SIG-M5 (cell line): Measurements from ENCODE around the gene GADL1.

ENCODE experiments used
- DNase-seq: peaks from one replicate; lab custom pipeline; 2025; lab: John Stamatoyannopoulos, UW

Gene GADL1

DNA sequence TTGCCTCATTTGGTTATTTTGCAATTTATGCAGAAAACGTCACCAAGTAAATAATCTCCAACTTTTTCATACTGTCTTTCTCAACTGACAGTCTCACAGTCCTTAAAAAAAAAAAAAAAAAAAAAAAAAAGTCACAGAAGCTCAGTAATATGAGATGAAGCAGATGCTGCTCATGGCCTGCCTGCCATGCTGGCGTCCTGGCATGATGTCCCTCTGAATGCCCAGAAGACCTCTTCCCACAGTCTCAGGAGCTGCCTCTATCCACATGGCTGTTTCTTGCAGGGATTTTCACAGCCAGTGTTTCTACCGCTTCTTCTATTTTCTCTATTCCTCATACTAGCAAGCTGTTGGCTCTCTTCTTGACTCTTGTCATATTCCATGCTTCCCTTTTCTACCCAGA is 200.3 kb downstream of the GADL1 start:
- DNase-seq: no peak

- DNase-seq: peak; percentile 36
Measured at GRCh38 chr3:30693470-30694120, 200.9 kb downstream of the GADL1 start.

DNA sequence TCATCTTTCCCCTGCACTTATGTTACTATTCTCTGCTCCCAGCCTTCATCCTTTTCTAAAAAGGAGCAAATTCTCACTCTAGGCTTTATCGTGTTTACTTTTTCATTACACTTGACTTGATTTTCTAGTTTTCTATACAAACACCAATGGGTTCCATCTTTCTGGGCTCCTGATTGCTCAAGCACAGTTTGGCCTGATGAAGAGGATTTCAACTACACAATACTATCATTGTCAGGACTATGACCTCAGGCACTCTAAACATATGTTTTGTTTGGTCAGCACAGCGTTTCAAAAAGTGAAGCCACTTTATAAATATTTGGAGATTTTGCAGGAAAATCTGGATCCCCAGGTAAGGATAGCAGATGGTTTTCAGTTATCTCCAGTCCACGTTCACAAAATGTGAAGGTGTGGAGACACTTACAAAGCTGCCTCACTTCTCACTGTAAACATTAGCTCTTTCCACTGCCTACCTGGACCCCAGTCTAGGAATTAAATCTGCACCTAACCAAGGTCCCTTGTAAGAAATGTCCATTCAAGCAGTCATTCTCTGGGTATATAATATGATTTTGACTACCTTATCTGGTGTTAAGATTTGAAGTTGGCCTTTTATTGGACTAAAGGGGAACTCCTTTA is 201.8 kb downstream of the GADL1 start:
- no peak for DNase-seq

DNA sequence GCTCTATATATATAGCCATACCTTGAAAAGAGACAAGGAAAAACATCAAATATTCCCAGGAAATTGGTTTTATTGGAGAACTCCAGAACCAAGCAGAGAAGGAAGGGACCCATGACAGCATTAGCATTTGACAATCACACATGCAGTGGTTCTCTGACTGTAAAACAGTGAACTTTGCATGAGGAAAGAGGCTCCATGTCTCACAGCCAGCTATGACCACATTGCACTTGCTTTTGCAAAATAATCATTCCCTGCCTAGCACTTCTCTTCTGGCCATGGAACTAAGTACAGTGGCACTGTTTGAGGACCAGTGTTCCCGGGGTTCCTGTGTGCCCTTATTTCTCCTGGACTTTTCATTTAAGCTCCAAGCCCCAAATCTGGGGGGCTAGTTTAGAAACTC is 202.5 kb downstream of the GADL1 start:
- no peak for DNase-seq

- DNase-seq: no peak
Measured at GRCh38 chr3:30691249-30691880, 203.1 kb downstream of the GADL1 start.

DNA sequence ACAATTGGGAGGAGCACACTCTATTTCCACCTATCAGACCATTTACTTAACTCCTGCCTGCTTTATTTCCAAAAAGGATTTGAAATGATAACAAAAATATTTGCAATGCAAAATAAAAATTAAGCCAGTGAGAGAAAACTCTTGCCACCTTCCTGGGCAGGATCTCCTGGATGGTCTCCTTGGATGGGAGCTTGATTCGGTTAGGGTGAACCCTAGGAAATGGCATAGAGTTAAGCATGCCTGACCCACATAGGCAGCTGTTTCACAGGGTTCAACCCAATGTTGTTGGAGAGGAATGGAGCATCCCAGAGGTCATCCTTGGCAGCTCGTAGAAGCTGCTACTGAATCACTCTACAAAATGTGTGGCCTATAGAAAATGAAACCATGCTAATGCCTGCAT is 204.3 kb downstream of the GADL1 start:
- DNase-seq: no peak

DNA sequence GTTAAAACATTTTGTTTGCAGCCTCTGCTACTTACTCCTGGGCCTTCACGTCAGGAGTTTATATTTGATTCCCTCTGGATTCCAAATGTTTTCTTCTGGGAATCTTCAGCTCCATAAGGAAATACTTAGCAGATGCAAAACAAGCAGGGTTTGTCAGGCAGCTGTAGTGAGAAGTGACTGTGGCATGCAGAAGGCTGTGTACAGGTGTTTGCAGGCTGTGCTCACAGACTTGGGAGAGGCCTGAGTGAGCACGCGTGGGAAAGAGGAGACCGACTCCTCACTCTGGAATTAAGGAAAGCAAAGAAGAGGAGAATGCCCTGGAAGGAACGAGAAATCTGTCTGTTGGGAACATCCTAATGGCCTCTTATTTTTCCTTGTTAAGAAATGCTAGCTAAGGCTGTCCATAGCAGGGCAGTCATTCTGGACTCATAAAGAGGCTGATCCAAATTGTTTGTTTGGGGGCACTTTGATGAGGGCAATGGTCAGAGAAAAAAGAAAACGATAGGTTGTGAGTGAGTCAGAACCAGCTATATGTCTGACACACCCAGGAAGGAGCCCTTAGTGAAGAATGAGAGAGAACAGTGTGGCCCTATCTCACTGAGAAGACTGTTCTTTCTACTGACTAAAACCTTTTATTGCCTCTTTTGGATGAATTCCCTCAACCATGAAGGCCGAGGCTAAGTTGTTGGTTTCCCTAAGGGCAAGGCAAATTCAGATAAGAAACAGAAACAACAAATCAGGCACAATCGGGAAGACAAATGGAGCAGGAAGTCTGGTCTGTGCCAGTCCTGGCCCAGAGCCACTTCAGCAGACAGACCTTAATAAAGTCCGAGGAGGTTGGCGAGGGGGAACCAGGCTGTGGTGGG is 205.5 kb downstream of the GADL1 start:
- DNase-seq: no peak

DNA sequence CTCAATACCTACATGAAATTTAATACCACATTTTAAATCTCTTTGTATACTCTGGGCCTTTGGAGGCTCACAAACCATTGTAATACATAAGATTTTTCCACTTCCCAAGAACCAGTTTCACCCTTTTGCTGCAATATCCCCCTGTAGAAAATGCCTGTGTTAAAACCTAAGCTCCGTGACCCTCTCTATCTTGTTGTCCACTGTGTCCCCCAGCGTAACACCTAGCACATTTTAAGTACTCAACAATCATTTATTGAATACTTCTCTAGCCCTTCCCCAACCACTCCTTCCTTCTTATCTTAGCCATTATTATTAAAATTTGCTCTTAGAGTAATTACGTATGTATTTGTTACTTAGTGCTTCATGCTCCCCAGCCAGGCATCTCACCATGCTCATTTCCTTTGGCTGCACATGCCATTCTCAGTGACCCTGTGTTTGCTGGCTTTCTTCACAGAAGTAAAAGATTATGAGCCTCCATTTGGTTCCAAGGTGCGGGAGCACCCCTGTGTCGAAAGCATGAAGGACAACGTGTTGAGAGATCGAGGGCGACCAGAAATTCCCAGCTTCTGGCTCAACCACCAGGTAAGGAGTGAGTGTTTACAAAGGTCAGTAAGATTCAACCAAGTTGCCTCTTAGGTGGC is 206.4 kb downstream of the GADL1 start:
- DNase-seq: no peak

DNA sequence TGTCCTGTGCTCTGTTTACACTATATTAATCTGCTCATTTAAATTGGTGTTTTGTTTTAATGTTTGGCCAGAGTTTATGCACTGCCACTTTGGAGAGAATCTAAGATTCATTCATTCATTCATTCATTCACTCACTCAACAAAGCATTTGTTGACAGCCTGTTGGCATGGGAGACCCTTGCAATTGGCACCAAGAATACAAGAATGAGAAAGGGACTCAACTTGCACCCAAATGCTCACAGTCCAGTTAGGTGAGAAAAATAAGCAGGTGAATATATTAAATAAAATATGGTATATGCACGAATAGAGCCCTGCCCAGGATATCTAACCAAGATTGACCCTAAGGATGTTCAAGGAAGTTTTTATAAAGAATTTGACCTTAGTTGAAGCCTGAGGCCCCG is 207.7 kb downstream of the GADL1 start:
- no peak for DNase-seq

DNA sequence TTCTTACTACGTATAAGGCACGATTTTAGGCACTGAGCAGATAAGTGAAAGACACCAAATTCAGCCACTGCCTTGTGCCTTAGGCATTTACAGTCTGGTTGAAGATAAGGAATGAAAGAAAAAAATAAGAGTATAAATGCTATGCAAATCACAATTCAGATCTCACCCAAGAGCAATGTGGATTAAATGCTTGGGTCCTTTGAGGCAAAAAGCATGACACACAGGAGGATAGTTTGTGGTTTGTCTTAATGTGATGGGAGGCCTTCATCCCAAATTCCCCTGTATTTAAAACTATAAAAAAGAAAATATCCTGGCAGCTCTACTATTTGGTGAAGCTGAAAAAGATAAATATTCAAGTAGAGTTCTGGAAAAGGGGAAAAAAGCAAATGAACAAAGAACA is 208.3 kb downstream of the GADL1 start:
- DNase-seq: no peak

DNA sequence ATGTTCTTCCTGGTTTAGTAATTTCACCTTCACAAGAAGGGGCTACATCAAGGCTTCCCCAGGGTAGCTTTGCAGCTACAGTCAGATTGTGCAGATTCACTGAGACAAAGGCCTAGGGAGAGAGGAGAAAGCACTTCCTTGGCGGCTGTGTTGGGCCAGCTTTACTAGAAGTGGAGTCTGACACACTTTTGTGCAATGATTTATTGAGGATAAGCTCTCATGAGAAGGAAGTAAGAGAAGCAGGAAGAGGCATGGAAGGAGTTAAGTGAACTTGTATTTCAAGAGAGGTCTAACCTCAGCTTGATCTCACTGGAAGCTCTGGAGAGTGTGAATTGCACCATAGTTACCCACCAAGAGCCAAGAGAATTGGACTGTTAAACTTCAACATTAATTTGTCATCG is 209.2 kb downstream of the GADL1 start:
- DNase-seq: no peak

DNA sequence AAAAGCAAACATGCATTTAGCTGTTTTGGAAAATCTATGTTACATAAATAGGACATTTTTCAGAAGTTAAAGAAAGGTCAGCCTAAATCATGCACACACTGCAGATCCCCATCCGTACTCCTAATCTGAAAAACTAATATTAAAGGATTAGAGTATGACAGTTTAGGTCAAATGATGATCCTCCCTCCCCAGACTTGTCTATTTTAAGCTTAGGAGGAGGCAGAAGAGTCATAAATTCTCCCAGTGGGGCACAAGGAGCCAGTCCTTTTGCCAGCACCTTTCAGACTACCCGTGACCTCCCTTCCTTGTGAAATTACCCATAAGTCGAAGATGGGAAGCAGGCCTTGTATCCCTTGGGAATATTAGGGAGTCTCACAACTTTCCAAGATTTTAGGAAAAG is 210.1 kb downstream of the GADL1 start:
- no peak for DNase-seq

- no peak for DNase-seq
Measured at GRCh38 chr3:30683769-30684168, 210.7 kb downstream of the GADL1 start.

GRCh38 chr3:30682434-30683155 is 211.9 kb downstream of the GADL1 start:
- no peak for DNase-seq

DNA sequence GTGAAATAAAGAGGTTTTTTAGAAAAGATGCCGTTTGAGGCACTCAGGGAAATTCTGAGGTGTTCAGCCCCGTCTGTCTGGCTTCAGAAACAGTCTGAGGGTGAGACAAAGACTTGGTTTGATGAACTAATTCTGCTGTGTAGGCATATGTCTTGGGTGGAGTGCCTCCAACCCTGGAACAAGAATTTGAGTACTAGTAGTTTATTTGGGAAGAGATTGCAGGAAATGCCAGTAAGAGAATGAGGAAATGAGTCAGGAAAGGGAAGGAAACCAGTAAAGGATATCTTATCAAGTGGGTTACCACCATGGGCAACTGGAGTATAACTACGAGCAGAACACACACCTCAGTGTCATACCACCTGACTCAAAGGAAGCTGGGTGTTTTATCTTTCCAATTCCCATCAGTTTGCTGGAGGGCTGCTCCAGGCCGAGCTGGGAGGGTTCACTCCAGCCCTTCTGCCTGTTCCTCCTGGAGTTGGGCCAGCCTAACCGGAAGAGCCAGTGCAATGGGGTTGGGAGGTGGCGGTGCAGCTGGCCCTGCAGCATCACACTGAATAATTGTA is 212.7 kb downstream of the GADL1 start:
- DNase-seq: no peak

- no peak for DNase-seq
Measured at GRCh38 chr3:30680789-30681648, 213.4 kb downstream of the GADL1 start.

DNA sequence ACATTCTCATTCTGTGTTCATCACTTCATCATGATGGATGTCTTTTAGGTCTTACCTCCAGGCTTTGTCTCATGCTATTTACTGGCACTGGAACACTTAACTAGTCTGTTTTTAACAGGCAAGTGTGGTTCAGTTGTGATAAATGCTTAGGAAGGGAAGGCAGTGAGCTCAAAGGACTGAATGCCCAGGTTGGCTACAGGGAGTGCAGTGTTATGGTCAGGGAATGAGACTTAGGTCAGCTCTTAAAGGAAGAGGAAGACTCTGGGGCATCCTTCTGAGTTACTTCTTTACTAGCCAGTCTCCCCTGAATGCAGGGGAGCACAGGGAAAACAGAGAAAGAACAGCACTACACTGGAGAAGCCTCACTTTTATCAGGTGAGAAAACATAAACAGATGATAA is 215.4 kb downstream of the GADL1 start:
- DNase-seq: no peak

- DNase-seq: no peak
Measured at GRCh38 chr3:30677347-30677685, 217.1 kb downstream of the GADL1 start.

- no peak for DNase-seq
Measured at GRCh38 chr3:30676424-30677346, 217.8 kb downstream of the GADL1 start.
